HCT116 (cell line): Measurements from ENCODE around the gene STX1A. TPM values are rescaled to one million over a fixed set of nuclear protein-coding genes. Genes with fewer than 3 reads are reported as not detected.
"Not testable (repeated sequence)": the region's sequence is repeated elsewhere in the genome, so short reads cannot be mapped to it uniquely, and the experiment has no call there.

Source experiments
- ATAC-seq: fragments of 200-7000 bp; cut with Tn5 transposase; 2 replicates; pipeline ENCODE4 v1.9.1; 2020; ENCODE audit warnings: mild to moderate bottlenecking, moderate library complexity
- BruUV-seq: library from RNA; stranded (reverse); fragments of 400-500 nt; replicated peaks from 2 replicates; lab custom pipeline; 2021; lab: Mats Ljungman, UMichigan
- CTCF ChIA-PET: fragments of 300-600 bp; sonication (Branson Sonifier 250); formaldehyde crosslinking; loops from one replicate; lab custom pipeline; 2021; ENCODE audit warnings: antibody characterized with exemption; lab: Charles Lee
- POLR2A ChIA-PET: fragments of 300-600, 350-600 bp; sonication (Branson Sonifier 250); formaldehyde crosslinking; loops from one replicate; lab custom pipeline; 2021; ENCODE audit warnings: antibody characterized with exemption; lab: Charles Lee
- RAD21 ChIA-PET, 2 experiments: fragments of 300-600 bp; sonication (Branson Sonifier 250); formaldehyde crosslinking; loops; one replicate each; lab custom pipeline; 2023; ENCODE audit warnings: low total read pairs in 2 of 2; ENCODE audit not compliant: uncharacterized antibody in 2 of 2, unreplicated experiment in 2 of 2, low non-redundant PET in 1 of 2; lab: Charles Lee
- DNase-seq: peaks from one replicate; pipeline ENCODE4 v3.0.0-alpha.2; 2010; ENCODE audit warnings: low read depth, low spot score
- H2AFZ ChIP-seq: fragments of 200-600 bp; shearing (Covaris generic), sonication (generic); 2 replicates; pipeline ENCODE4 v1.6.1; 2017; ENCODE audit warnings: low read depth, mixed run types, mixed read lengths, antibody characterized with exemption, low read length; ENCODE audit not compliant: poor library complexity, severe bottlenecking
- H3K27ac ChIP-seq: 2 replicates; pipeline ENCODE4 v1.5.1; 2012; ENCODE audit warnings: low read depth, low read length
- H3K27me3 ChIP-seq: fragments of 200-600 bp; sonication (generic); 2 replicates; pipeline ENCODE4 v1.6.1; 2016; ENCODE audit warnings: mixed run types, low read length, mixed read lengths; ENCODE audit not compliant: insufficient read depth
- H3K36me3 ChIP-seq, 2 experiments: fragments of 200-500 bp in 1 of 2; fragments of 200-600 bp in 1 of 2; sonication (Bioruptor generic) in 1 of 2; sonication (generic) in 1 of 2; 2 replicates each; pipeline versions ENCODE4 v1.5.1 to v1.6.1; 2014 to 2016; ENCODE audit warnings: low read length in 2 of 2, inconsistent platforms in 1 of 2, mixed read lengths in 1 of 2, mixed run types in 1 of 2; ENCODE audit not compliant: insufficient read depth in 2 of 2, control insufficient read depth in 1 of 2
- H3K4me1 ChIP-seq, 2 experiments: fragments of 200-600 bp in 1 of 2; sonication (generic) in 1 of 2; 2 replicates each; pipeline versions ENCODE4 v1.5.1 to v1.6.1; 2012 to 2017; ENCODE audit warnings: low read length in 2 of 2, inconsistent platforms in 1 of 2, mild to moderate bottlenecking in 1 of 2, mixed read lengths in 1 of 2, mixed run types in 1 of 2, moderate library complexity in 1 of 2; ENCODE audit not compliant: insufficient read depth in 2 of 2, control insufficient read depth in 1 of 2
- H3K4me2 ChIP-seq: fragments of 200-600 bp; sonication (generic); 2 replicates; pipeline ENCODE4 v1.6.1; 2017; ENCODE audit warnings: mixed run types, low read length, mixed read lengths
- H3K4me3 ChIP-seq, 2 experiments: fragments of 200-600 bp in 1 of 2; sonication (generic) in 1 of 2; replicated peaks in 1 of 2; 2 replicates each; pipeline ENCODE4 v1.5.1; 2011 to 2016; ENCODE audit warnings: low read length in 2 of 2, control low read depth in 1 of 2, low read depth in 1 of 2, mild to moderate bottlenecking in 1 of 2, mixed read lengths in 1 of 2, mixed run types in 1 of 2
- H3K79me2 ChIP-seq: fragments of 200-600 bp; sonication (generic); 2 replicates; pipeline ENCODE4 v1.6.1; 2017; ENCODE audit warnings: mild to moderate bottlenecking, mixed run types, low read length, moderate library complexity, mixed read lengths; ENCODE audit not compliant: insufficient read depth
- H3K9ac ChIP-seq: fragments of 200-600 bp; sonication (generic); 2 replicates; pipeline ENCODE4 v1.6.1; 2016; ENCODE audit warnings: low read length, mixed read lengths
- H3K9me2 ChIP-seq: fragments of 200-600 bp; sonication (generic), shearing (Covaris generic); 2 replicates; pipeline ENCODE4 v1.6.1; 2017; ENCODE audit warnings: mixed run types, mild to moderate bottlenecking, moderate library complexity; ENCODE audit not compliant: insufficient read depth
- H3K9me3 ChIP-seq, 2 experiments: fragments of 200-500 bp in 1 of 2; fragments of 200-600 bp in 1 of 2; sonication (Bioruptor generic) in 1 of 2; sonication (generic) in 1 of 2; 2 replicates each; pipeline ENCODE4 v1.6.1; 2014 to 2017; ENCODE audit warnings: low read length in 2 of 2, mixed read lengths in 2 of 2, inconsistent platforms in 1 of 2, low read depth in 1 of 2, mild to moderate bottlenecking in 1 of 2, mixed run types in 1 of 2, moderate library complexity in 1 of 2; ENCODE audit not compliant: control insufficient read depth in 1 of 2, insufficient read depth in 1 of 2
- H4K20me1 ChIP-seq: fragments of 200-600 bp; sonication (generic), shearing (Covaris generic); 2 replicates; pipeline ENCODE4 v1.6.1; 2017; ENCODE audit warnings: mixed run types, mild to moderate bottlenecking, moderate library complexity; ENCODE audit not compliant: insufficient read depth
- ATF3 ChIP-seq: IDR thresholded peaks from 2 replicates; pipeline ENCODE4 v1.6.1; 2012
- CBX3 ChIP-seq: IDR thresholded peaks from 2 replicates; pipeline ENCODE4 v1.6.1; 2012; ENCODE audit warnings: low read depth
- CEBPB ChIP-seq: IDR thresholded peaks from 2 replicates; pipeline ENCODE4 v1.6.1; 2012; ENCODE audit warnings: low read depth
- RAD21 ChIP-seq: IDR thresholded peaks from 2 replicates; pipeline ENCODE4 v1.6.1; 2012; ENCODE audit warnings: low read depth, mild to moderate bottlenecking
- intact Hi-C: fragments of 100-400 bp; cut with micrococcal nuclease; formaldehyde crosslinking; loops from 2 replicates; pipeline ENCODE4 v1.10.0; 2022
- total RNA-seq: library from RNA; stranded (reverse); gene quantifications from one replicate; pipeline ENCODE4 v1.2.1, GENCODE V29; 2021; ENCODE audit not compliant: unreplicated experiment

The STX1A gene
- total RNA-seq, 1 experiment from 2014 or later, result 39.4 TPM

GRCh38 chr7:73663033-73663432 is 56.4 kb downstream of the STX1A start:
- no peaks in the 10 kb centered on the region for H3K9me2 ChIP-seq
- TF ChIP-seq CBX3 (peak; percentile 79; the same call in 1 of the 2 replicates), CEBPB (no peak), RAD21 (no peak), ATF3 (no peak)
- TF ChIP-seq, all 23 proteins: peak for 1
- Histone ChIP-seq H3K4me2 (no peak overlapping the region), H3K4me1 (peaks cover 26 to 37% of the 10 kb centered on the region in 2 experiments), H4K20me1 (no peaks in the 10 kb centered on the region), H3K27me3 (no peaks in the 10 kb centered on the region), H3K79me2 (no peaks in the 10 kb centered on the region), H3K27ac (no peak overlapping the region), H3K4me3 (no peak overlapping the region), H3K9me3 (peaks cover 0 to 6% of the 10 kb centered on the region in 2 experiments; a peak in 1 of 4 replicates), H3K36me3 (no peaks in the 10 kb centered on the region), H2AFZ (no peak overlapping the region), H3K9ac (no peak overlapping the region)
- DNase-seq, result no peak
- RAD21 ChIA-PET, result no interaction called here
- no peak for ATAC-seq
- intact Hi-C loops, result loop anchor here (10.0 kb wide), 1 partner anchor 62 kb away; no protein-coding TSS in a partner anchor
- CTCF ChIA-PET, result no interaction called here
- BruUV-seq, result no TSS peak
- POLR2A ChIA-PET, result no interaction called here

- H3K27ac ChIP-seq, H3K9ac ChIP-seq, POLR2A ChIA-PET, RAD21 ChIA-PET, BruUV-seq, ATAC-seq, H2AFZ ChIP-seq, H3K27me3 ChIP-seq, H3K4me3 ChIP-seq, H3K9me3 ChIP-seq, H3K9me2 ChIP-seq, H3K36me3 ChIP-seq, CTCF ChIA-PET, H3K79me2 ChIP-seq, DNase-seq, H3K4me2 ChIP-seq, H4K20me1 ChIP-seq: not testable (repeated sequence)
- peaks cover 15 to 21% of the 10 kb centered on the region in 2 experiments for H3K4me1 ChIP-seq
- intact Hi-C loops, result loop anchor here (10.0 kb wide), 1 partner anchor 64 kb away; no protein-coding TSS in a partner anchor
Measured at GRCh38 chr7:73660594-73660993, 58.9 kb downstream of the STX1A start.
